GM19351 (cell line): Measurements from ENCODE around the gene LIN37.
"Not testable (repeated sequence)": the region's sequence is repeated elsewhere in the genome, so short reads cannot be mapped to it uniquely, and the experiment has no call there.

ENCODE experiments used
- ATAC-seq: cut with Tn5 transposase; IDR thresholded peaks from one replicate; pipeline ENCODE4 v1.9.1; 2021; ENCODE audit warnings: mild to moderate bottlenecking, moderate library complexity; ENCODE audit not compliant: unreplicated experiment

LIN37 gene

DNA sequence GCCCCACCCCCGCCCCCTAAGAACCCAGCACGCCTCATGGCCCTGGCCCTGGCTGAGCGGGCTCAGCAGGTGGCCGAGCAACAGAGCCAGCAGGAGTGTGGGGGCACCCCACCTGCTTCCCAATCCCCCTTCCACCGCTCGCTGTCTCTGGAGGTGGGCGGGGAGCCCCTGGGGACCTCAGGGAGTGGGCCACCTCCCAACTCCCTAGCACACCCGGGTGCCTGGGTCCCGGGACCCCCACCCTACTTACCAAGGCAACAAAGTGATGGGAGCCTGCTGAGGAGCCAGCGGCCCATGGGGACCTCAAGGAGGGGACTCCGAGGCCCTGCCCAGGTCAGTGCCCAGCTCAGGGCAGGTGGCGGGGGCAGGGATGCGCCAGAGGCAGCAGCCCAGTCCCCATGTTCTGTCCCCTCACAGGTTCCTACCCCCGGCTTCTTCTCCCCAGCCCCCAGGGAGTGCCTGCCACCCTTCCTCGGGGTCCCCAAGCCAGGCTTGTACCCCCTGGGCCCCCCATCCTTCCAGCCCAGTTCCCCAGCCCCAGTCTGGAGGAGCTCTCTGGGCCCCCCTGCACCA, 38.9 kb downstream of the LIN37 start:
- ATAC-seq, result no peak

DNA sequence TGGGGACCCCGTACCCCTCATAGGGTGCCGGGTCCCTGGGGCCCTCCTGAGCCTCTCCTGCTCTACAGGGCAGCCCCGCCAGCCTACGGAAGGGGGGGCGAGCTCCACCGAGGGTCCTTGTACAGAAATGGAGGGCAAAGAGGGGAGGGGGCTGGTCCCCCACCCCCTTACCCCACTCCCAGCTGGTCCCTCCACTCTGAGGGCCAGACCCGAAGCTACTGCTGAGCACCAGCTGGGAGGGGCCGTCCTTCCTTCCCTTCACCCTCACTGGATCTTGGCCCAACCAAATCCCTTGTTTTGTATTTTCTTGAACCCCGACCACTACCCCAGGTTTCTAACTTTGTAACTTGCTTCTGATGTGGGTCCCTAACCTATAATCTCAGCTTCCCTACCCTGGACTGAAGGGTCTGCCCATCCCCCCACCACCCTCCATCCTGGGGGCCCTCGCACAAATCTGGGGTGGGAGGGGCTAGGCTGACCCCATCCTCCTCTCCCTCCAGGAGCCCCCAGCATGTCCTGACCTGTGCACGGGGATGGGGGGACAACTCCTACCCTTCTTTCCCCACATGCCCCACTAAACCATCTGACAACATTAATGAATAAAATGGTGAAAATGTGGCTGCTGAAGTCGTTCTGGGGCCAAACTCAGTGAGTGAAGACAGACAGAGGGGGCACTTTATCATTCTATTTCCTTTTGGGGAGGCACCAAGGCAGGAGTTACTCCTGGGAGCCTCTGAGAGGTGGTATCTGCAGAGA, 40.0 kb downstream of the LIN37 start:
- no peak for ATAC-seq

DNA sequence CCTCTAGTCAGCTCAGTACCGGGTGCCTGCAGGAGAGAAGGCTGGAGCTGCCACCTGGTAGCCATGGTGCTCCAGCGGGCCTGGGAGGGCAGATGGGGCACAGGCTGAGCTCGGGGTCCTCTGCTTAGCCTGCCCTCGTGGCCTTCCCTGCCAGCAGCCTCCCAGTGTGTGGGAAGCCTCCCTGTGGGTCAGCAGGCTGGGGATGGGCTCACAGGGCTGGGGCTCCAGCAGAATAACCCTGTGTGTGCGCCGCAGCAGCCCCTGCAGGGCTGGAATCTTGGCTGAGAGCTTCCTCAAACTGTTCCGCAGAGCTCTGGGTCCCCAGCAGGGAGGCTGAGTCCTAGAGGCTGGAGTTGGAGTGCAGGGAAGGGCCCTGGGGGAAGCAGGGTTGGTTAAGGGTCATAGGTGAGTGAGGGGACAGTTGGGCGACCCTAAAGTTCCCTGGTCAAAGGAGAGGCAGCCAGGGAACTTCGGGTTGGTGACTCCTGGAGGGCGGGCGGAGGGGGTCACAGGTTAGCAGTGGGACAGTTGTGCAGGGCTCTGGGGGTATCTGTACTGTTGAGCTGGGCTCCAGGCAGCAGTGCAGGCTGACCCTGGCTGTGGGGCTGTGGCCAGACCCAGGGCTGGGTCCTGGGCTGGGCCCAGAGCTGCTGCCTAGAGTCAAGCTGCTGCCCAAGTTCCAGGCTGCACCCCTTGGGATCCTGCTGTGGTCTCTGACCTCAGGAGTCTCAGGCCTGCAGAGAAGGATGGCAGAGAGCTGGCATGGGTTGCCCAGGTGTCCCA, 41.0 kb downstream of the LIN37 start:
- no peak for ATAC-seq

DNA sequence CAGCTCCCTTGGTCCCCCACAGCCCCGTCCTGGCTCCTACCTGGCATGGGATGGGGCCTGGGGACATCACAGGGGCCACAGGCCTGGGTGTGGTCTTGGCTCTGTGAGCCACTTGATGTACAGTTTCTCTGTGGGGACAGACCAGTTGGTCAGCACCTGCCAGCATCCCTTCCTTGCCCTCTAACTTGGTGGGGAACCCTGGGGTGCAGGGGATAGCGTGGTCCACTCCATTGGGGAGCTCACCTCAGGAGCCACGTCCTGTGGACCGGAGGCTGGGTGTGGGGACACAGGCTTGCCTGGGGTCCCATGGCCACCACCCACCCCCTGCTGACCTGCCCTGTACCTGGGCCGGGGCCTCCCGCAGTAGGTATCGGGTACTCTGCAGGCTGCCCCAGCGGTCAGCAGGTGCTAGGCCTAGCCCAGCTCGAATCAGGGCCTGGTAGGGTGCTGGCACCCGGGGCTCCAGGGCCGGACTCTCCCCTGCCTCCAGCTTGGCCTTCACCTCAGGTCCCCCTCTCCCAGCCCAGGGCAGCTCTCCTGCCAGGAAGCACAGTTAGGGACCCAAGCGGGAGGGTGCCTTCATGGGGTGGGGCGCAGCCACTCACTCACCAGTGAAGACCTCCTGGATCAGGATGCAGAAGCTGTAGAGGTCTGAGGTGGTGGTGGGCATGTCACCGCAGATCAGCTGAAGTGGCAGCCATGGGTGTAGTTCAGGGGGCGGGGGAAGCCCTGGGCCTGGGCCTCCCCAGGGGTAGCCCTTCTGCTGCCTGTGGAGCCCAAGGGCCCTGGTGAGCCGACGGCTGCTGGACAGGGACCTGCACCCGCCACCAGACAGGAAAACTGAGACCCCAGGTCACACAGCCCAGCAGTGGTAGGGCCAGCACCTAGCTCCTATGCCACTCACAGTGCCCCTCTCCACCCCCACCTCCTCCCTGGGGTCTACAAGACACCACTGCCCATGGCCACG, 41.9 kb downstream of the LIN37 start:
- no peak for ATAC-seq

DNA sequence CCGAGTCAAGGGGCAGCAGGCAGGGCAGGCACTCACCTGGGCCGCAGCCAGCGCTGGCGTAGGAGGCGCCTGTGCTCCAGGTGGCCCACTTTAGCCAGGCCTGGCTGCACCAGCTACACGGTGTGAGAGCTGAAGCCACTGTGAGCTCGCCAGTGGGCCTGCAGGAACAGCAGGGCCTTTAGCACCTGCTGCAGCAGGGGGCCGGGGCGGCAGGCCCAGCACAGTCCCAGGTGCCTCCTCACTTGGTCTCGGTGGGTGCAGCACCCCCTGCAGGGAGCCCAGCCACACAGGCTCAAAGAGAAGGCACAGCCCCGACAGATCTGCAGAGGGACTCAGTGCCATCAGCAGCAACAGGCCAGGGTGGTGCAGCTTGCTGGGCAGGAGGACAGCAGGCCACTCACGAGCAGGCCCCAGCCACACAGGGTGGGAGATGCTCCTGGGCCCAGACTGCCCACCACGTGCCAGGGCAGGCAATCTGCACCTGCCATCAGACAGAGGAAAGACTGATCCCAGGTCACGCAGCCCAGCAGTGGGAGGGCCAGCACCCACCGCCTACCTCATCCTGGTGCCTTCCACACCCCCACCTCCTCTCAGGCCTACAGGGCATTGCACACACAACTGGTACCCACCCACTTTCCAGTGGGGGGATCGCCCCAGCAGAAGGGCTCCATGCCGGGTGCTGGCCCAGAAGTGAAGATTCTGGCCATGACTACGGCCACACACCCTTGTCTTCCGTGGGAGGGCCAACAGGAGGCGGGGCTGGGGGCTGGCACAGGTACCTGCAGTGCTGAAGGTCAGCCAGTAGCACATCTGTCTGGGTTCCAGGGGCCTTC, 42.8 kb downstream of the LIN37 start:
- no peak for ATAC-seq

DNA sequence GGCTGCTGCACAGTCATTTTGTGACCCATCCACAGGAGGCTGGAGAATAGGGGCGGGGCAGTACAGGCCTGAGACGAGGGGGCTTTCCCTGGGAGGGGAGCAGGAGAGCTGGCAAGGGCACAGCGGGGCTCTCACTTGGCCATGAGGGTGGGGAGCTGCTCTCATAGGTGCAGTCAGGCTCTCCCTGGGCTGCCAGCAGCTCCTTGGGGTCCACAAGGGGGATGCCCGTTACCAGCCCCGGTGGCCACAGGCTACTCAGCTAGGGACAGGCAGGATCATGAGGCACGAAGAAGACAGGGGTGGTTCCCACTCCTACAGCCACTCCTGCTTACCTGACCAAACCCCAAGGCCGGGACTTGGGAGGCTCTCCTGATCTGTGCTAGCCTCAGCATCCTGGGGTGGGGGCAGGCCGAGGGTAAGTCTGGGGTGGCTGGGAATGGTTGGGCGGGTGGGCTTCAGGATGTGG, 43.5 kb downstream of the LIN37 start:
- ATAC-seq, result no peak

DNA sequence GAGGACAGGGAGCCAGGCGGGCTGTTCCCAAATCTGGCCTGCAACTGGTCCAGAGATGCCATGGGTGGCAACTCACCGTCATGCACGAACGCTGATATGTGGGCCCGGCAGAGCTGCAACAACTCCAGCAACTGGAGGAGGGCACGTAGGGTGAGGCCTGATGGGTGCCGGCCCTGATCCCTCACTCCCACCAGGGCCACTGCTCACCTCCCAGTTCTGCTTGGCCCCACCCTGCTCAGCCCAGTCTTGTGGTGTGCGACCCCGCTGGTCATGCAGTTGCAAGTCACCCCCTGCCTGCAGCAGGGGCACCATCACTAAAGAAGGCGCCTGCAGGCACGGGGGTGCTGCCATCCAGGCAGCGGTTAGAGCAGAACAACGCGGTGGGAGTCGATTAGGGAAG, 43.9 kb downstream of the LIN37 start:
- ATAC-seq, result no peak

DNA sequence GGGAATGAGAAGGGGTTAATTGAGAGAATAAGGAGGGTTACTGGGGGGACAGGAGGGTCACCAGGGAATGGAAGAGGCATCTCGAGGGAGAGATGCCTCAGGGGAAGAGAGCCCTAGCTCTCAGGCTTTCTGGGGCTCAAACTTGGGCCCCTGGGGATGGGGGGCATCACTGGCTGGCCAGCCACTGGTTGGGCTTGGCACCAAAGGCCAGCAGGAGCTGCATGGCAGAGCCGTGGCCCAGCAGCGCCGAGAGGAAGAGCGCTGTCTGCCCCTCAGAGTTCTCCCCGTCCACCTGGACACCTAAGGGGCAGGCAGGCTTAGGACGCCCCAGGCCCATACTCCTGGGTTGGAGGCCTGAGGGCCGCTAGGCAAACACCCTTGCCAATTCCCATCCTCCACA, 44.5 kb downstream of the LIN37 start:
- no peak for ATAC-seq

DNA sequence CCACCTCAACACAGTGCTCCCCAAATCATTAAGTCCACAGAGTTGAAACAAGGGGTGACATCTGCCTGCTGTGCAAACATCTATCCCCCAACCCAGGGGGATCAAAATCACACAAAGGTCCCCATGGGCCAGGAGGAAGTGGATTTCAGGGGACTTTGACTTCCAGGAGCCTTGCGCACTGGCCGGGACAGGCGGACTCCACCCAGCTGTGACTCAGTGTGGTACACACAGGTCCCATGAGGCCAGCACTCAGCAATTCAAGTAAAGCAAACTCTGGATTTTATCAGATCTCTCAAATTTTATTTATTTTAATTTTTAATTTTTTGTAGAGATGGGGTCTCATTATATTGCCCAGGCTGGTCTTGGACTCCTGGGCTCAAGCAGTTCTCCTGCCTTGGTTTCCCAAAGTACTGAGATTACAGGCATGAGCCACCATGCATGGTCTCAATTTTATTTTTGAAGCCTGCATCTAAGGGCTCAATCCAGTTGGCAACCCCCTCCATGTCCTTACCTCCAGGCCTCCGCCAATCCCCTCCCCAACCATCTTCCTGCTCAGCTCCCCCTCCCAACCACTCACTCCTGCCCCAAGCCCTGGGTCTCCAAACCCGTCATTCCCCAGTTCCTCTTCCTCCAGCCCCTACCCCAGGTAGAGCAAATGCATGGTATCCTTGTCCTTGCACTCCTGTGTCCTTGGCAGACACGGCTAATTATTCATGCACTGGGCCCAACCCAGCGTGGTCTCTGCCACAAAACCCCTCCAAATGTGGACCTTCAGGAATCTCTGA, 45.2 kb downstream of the LIN37 start:
- ATAC-seq, result no peak

DNA sequence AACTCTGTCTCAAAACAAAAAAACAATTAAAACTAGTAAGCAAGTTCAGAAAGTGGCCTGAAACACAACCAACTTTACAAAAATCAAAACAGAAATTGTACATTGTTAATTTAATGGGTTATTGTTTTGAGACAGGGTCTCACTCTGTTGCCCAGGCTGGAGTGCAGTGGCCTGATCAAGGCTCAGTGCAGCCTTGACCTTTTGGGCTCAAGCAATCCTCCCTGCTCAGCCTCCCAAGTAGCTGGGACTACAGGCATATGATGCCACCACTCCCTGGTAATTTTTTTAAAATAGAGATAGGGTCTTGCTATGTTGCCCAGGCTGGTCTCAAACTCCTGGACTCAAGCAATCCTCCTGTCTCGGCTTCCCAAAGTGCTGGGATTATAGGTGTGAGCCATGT, 47.2 kb downstream of the LIN37 start:
- not testable (repeated sequence) for ATAC-seq

DNA sequence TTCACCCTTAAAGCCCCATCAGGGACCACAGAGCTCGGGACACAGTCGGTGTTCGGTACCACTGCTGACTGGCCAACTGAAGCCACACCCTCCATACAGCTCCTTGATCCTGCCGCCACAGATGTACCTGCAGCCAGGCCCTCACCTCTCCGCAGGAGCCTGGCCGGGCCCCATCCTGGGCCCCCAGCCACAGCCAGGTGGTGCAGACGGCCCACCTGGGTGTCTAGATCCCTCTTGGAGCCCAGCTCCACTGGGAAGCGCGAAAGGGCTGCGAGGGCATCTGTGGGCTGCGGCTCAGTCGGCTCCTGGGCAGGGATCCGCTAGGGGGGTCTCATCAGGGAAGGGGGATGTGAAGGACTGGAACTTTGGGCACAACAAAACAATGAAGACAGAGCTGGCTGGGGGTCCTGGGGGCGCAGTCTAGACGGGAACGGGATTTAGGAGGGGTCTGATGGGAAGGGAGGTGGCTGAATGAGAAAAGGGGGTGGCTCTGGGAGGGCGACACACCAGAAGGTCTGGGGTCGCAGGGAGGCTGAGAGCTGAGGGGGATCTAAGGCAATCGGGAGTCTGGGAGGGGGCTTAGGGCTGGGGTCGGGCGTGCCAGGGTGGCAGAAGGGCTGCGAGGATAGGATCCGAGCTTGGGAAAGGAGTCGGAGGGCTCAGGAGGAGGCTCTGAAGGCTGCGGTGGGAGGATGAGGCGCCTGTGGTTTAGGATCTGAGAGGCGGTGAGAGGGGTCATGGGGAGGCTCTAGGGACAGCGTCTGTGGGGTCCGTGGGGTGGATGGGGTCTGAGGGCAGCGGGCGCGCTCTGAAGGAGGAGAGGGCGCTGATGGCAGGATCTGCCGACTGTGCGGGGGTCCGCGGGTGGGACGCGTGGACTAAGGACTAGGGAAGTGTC, 48.5 kb downstream of the LIN37 start:
- no peak for ATAC-seq

DNA sequence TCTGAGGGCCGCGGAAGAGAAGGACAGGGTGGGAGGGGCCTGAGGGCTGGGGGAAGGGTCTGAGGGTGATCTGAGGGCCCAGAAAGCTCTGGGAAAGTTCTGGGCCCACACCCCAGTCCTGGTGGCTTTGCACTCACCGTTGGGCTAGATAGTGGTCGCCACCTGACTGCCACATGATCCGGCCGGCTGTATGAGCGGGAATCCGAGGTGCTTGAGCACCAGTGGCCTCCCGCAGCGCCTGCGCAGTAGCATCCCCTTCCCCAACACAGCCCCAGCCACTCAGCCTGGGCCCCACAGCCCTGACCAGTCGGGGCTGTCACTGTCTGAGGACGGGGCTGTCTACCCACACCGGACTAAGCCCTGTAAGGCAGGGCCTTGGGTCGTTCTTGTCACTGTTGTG, 49.3 kb downstream of the LIN37 start:
- ATAC-seq, result no peak

DNA sequence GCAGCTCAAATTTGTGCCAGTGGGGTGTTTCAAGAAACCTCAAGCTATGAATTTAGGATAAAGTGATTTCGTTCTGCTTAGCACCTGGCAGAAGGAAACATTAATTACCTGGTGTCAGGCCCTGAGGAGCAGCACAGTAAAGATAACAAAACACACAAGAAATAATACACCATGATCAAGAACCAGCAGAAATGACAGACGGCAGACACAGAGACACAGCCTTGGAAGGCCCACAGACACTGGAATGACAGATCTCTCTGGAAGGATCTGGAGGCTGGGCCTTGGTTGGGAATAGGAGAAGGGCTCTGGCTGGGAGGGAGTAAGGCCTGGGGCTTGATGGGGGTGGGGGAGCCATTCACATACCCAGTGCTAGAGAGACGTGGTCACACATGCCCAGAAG, 53.5 kb downstream of the LIN37 start:
- no peak for ATAC-seq
